ENCODE data around the gene OTOA. TPM values are rescaled to one million over a fixed set of nuclear protein-coding genes. Genes with fewer than 3 reads are reported as not detected.

OTOA gene
- total and polyA plus RNA-seq, 8 donors = 0.44 to 0.55 TPM; not detected in 6

DNA sequence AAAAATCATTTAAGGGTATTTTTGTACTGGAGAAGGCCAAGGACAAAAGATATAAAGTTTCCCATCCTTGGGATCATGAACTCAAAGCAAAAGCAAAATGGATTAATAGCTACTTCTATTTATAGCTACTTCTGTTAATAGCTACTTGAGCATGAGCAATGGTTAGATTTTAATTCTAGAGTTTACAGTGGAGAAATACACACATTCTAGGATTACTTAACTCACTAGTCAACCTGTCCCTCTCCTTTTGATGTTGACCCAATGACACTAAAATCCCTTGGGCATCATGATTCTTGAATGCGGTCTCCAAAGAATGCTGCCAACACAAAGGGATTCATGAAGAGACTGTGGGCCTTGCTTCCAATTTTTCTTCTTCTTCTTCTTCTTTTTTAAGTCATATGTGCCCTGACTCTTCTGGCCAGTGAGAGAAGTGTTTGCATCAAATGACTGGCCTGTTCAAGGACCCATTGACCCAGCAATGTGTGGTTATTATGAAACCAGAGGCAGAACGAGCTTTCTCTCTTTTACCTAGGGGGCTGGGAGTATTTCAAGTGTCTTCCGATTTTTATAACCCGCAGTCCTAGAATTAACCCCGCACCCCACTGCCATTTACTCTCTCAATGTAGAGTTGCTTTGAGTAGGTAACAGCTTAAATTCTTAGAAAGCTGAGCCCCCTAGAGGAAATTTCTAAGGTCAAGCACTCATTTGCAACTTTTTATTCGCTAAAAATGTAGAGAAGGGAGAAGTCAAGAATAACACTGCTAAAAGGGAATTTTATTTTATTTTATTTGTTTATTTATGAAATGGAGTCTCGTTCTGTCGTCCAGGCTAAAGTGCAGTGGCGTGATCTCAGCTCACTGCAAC, 34.6 kb downstream of the OTOA start:
- H3K9me3 ChIP-seq = no peaks in the 10 kb centered on the region
- H3K36me3 ChIP-seq = no peaks in the 10 kb centered on the region
- H3K4me1 ChIP-seq = no peaks in the 10 kb centered on the region
- no peak for TF ChIP-seq EP300 (IDR thresholded peaks at IDR 0.05)
- TF ChIP-seq POLR2AphosphoS5 (IDR thresholded peaks at IDR 0.05) = no peak
- TF ChIP-seq, protein P1, sequence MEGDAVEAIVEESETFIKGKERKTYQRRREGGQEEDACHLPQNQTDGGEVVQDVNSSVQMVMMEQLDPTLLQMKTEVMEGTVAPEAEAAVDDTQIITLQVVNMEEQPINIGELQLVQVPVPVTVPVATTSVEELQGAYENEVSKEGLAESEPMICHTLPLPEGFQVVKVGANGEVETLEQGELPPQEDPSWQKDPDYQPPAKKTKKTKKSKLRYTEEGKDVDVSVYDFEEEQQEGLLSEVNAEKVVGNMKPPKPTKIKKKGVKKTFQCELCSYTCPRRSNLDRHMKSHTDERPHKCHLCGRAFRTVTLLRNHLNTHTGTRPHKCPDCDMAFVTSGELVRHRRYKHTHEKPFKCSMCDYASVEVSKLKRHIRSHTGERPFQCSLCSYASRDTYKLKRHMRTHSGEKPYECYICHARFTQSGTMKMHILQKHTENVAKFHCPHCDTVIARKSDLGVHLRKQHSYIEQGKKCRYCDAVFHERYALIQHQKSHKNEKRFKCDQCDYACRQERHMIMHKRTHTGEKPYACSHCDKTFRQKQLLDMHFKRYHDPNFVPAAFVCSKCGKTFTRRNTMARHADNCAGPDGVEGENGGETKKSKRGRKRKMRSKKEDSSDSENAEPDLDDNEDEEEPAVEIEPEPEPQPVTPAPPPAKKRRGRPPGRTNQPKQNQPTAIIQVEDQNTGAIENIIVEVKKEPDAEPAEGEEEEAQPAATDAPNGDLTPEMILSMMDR (IDR thresholded peaks at IDR 0.05) = no peak
- no peak for TF ChIP-seq POLR2A (IDR thresholded peaks at IDR 0.05)
- WGBS, 5 donors = 69 to 84% (median 77%) methylated on average over 9 of the region's 9 CpGs
- intact Hi-C loops (cut with DNase I; ENCODE audit: low total_unique reads) = no loop called here
- DNase-seq = no peak
- no peak overlapping the region for H3K4me3 ChIP-seq
- H3K27ac ChIP-seq = no peak overlapping the region
- no peaks in the 10 kb centered on the region for H3K27me3 ChIP-seq

- DNase-seq = no peak
- intact Hi-C loops (cut with DNase I; ENCODE audit: low total_unique reads) = no loop called here
- Histone ChIP-seq H3K4me3 (no peak overlapping the region), H3K27ac (no peak overlapping the region), H3K4me1 (no peaks in the 10 kb centered on the region), H3K36me3 (no peaks in the 10 kb centered on the region), H3K9me3 (no peaks in the 10 kb centered on the region), H3K27me3 (no peaks in the 10 kb centered on the region)
- WGBS, 5 donors = 38 to 79% (median 48%) methylated on average over 2 of the region's 2 CpGs
- TF ChIP-seq EP300 (IDR thresholded peaks at IDR 0.05) = no peak
- TF ChIP-seq POLR2AphosphoS5 (IDR thresholded peaks at IDR 0.05) = no peak
- TF ChIP-seq, protein P1 (IDR thresholded peaks at IDR 0.05) = no peak
- TF ChIP-seq POLR2A (IDR thresholded peaks at IDR 0.05) = no peak
Measured at GRCh38 chr16:21701271-21701670, 37.5 kb downstream of the OTOA start.

DNA sequence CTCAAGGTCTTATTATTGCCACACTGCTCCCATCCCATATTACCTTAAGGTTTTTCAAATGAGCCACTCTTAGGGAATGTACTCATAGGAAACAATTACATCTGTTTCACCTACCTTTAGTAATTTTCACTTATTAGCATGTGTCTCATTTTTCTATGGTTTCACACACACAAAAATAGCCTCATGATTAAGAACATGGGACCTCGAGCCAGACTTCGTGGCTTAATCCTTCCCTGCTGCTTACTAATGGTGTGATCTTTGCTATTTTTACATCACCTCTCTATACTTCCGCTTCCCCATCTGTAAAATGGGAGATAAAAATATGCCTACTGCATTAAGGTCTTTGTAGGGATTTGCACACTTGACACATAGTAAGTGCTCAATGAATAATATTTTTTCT, 38.5 kb downstream of the OTOA start:
- TF ChIP-seq, protein P1 (IDR thresholded peaks at IDR 0.05) = no peak
- TF ChIP-seq POLR2AphosphoS5 (IDR thresholded peaks at IDR 0.05) (no peak), EP300 (IDR thresholded peaks at IDR 0.05) (no peak), POLR2A (IDR thresholded peaks at IDR 0.05) (no peak)
- no peak for DNase-seq
- intact Hi-C loops (cut with DNase I; ENCODE audit: low total_unique reads) = no loop called here
- H3K36me3 ChIP-seq = no peaks in the 10 kb centered on the region
- no peaks in the 10 kb centered on the region for H3K27me3 ChIP-seq
- no peak overlapping the region for H3K27ac ChIP-seq
- 75 to 81% (median 80%) methylated on average over 3 of the region's 3 CpGs for WGBS, 5 donors
- H3K4me1 ChIP-seq = no peaks in the 10 kb centered on the region
- no peaks in the 10 kb centered on the region for H3K9me3 ChIP-seq
- no peak overlapping the region for H3K4me3 ChIP-seq

- Histone ChIP-seq H3K27ac (no peak overlapping the region), H3K4me3 (no peak overlapping the region), H3K27me3 (peaks cover 0 to 6% (median 0%) of the 10 kb centered on the region in 3 donors), H3K9me3 (no peaks in the 10 kb centered on the region), H3K4me1 (peaks cover 0 to under 1% (median 0%) of the 10 kb centered on the region in 4 donors), H3K36me3 (no peaks in the 10 kb centered on the region)
- DNase-seq = no peak
- WGBS, 5 donors = 38 to 54% (median 44%) methylated on average over 2 of the region's 2 CpGs
- TF ChIP-seq POLR2A (IDR thresholded peaks at IDR 0.05) (no peak), POLR2AphosphoS5 (IDR thresholded peaks at IDR 0.05) (no peak), EP300 (IDR thresholded peaks at IDR 0.05) (no peak)
- TF ChIP-seq, protein P1 (IDR thresholded peaks at IDR 0.05) = no peak
- intact Hi-C loops (cut with DNase I; ENCODE audit: low total_unique reads) = no loop called here
Measured at GRCh38 chr16:21703156-21703555, 39.4 kb downstream of the OTOA start.

Measured in stomach (tissue), 9 donors.